ENCODE results near the gene PFKFB4.

- no peak for TF ChIP-seq CTCF (IDR thresholded peaks at IDR 0.05)
- no peak for TF ChIP-seq POLR2AphosphoS5 (IDR thresholded peaks at IDR 0.05)
These were observed 4.0 kb upstream of the PFKFB4 start for GRCh38 chr3:48560648-48561018.
